PC-3 (cell line): ENCODE data around the gene GPR146. TPM values are rescaled to one million over a fixed set of nuclear protein-coding genes. Genes with fewer than 3 reads are reported as not detected.
"Not testable (repeated sequence)": the region's sequence is repeated elsewhere in the genome, so short reads cannot be mapped to it uniquely, and the experiment has no call there.

Experiments used
- ATAC-seq: fragments of 200-7000 bp; cut with Tn5 transposase; 2 replicates; pipeline ENCODE4 v1.9.1; 2020; ENCODE audit warnings: mild to moderate bottlenecking, moderate library complexity
- BruUV-seq: library from RNA; stranded (reverse); fragments of 400-500 nt; replicated peaks from 2 replicates; lab custom pipeline; 2021; lab: Mats Ljungman, UMichigan
- CTCF ChIA-PET: fragments of 300-600 bp; sonication (Branson Sonifier 250); formaldehyde crosslinking; loops from one replicate; lab custom pipeline; 2022; ENCODE audit warnings: antibody characterized with exemption; lab: Charles Lee
- POLR2A ChIA-PET: fragments of 300-600 bp; sonication (Branson Sonifier 250); formaldehyde crosslinking; loops from one replicate; lab custom pipeline; 2022; ENCODE audit warnings: antibody characterized with exemption; ENCODE audit not compliant: unreplicated experiment; lab: Charles Lee
- DNase-seq: peaks from one replicate; pipeline ENCODE4 v3.0.0-alpha.2; 2015
- H2AFZ ChIP-seq: fragments of 300-600 bp; sonication (generic); 2 replicates; pipeline ENCODE4 v1.6.0; 2016; ENCODE audit warnings: antibody characterized with exemption, low read length
- H3F3A ChIP-seq: fragments of 300-600 bp; sonication (generic); one replicate; pipeline ENCODE4 v1.6.0; 2017; ENCODE audit warnings: antibody characterized with exemption, low read length, control low read depth, mild to moderate bottlenecking; ENCODE audit not compliant: unreplicated experiment
- H3K27ac ChIP-seq: fragments of 300-600 bp; sonication (generic); 2 replicates; pipeline ENCODE4 v1.5.1; 2016; ENCODE audit warnings: mild to moderate bottlenecking, low read length
- H3K27me3 ChIP-seq: fragments of 300-600 bp; sonication (generic); 2 replicates; pipeline ENCODE4 v1.6.1; 2016; ENCODE audit warnings: low read length, mixed read lengths
- H3K36me3 ChIP-seq: fragments of 300-600 bp; sonication (generic); 2 replicates; pipeline ENCODE4 v1.6.1; 2016; ENCODE audit warnings: low read depth, mixed run types, low read length, mixed read lengths
- H3K4me1 ChIP-seq: fragments of 300-600 bp; sonication (generic); 2 replicates; pipeline ENCODE4 v1.5.1; 2016; ENCODE audit warnings: low read length; ENCODE audit not compliant: insufficient read depth
- H3K4me2 ChIP-seq: fragments of 300-600 bp; sonication (generic); 2 replicates; pipeline ENCODE4 v1.6.0; 2016; ENCODE audit warnings: low read length
- H3K4me3 ChIP-seq: fragments of 300-600 bp; sonication (generic); 2 replicates; pipeline ENCODE4 v1.5.1; 2016; ENCODE audit warnings: mild to moderate bottlenecking, low read length, mixed read lengths
- H3K79me2 ChIP-seq: fragments of 300-600 bp; sonication (generic); 2 replicates; pipeline ENCODE4 v1.6.1; 2017; ENCODE audit warnings: low read length, mixed read lengths
- H3K9ac ChIP-seq: fragments of 300-600 bp; sonication (generic); 2 replicates; pipeline ENCODE4 v1.6.0; 2016; ENCODE audit warnings: mild to moderate bottlenecking, low read length
- H3K9me2 ChIP-seq: fragments of 300-600 bp; sonication (generic); replicated peaks from 2 replicates; pipeline ENCODE4 v1.6.1; 2016; ENCODE audit warnings: mixed run types, low read length, mixed read lengths
- H3K9me3 ChIP-seq: fragments of 300-600 bp; sonication (generic); 2 replicates; pipeline ENCODE4 v1.6.1; 2016; ENCODE audit warnings: low read length, mixed read lengths
- H4K20me1 ChIP-seq: fragments of 300-600 bp; sonication (generic); 2 replicates; pipeline ENCODE4 v1.6.1; 2016; ENCODE audit warnings: low read length, mixed read lengths
- EZH2 ChIP-seq: fragments of 300-600 bp; sonication (generic); IDR thresholded peaks from one replicate; pipeline ENCODE4 v1.6.1; 2017; ENCODE audit warnings: antibody characterized with exemption, mild to moderate bottlenecking, low read length; ENCODE audit not compliant: unreplicated experiment
- EZH2phosphoT487 ChIP-seq: fragments of 300-600 bp; sonication (generic); IDR thresholded peaks from 2 replicates; pipeline ENCODE4 v1.6.1; 2018; ENCODE audit warnings: mild to moderate bottlenecking, antibody characterized with exemption, low read length, borderline replicate concordance
- intact Hi-C: fragments of 100-400 bp; cut with micrococcal nuclease; formaldehyde crosslinking; loops from 2 replicates; pipeline ENCODE4 v1.9.0; 2023
- total RNA-seq: library from RNA; depleted of rRNA; stranded (reverse); fragments of >200 nt; gene quantifications from 2 replicates; pipeline ENCODE4 v1.2.3, GENCODE V29; 2014
- TF ChIP-seq, protein P1 (sequence below): fragments of 300-600 bp; sonication (generic); conservative IDR thresholded peaks from 2 replicates; pipeline ENCODE4 v1.5.1; 2017; ENCODE audit warnings: antibody characterized with exemption, low read depth, mild to moderate bottlenecking, low read length

GPR146 gene
- total RNA-seq, 1 experiment from 2014 or later, result 2.7 TPM

DNA sequence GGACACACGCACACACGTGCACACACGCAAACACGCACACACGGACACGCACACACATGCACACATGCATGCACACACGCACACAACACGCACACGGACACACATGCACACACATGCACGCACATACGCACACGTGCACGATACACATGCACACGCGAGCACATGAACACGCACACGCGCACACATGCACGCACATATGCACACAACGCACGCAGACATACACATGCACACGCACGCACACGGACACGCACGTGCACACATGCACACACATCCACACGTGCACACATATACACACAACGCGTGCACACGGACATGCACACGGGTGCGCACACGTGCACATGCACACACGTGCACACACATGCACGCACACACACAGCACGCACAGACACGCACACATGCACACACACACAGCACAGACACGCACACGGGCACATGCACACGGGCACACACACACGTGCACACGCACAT is 26.2 kb downstream of the GPR146 start:
- H3K27me3 ChIP-seq, result no peaks in the 10 kb centered on the region
- H2AFZ ChIP-seq, result no peak overlapping the region
- no TSS peak for BruUV-seq
- H3K27ac ChIP-seq, result no peak overlapping the region
- no peaks in the 10 kb centered on the region for H3K9me2 ChIP-seq
- H3K79me2 ChIP-seq, result no peaks in the 10 kb centered on the region
- H3K9me3 ChIP-seq, result no peaks in the 10 kb centered on the region
- intact Hi-C loops, result no loop called here
- no peaks in the 10 kb centered on the region for H4K20me1 ChIP-seq
- no peaks in the 10 kb centered on the region for H3K4me1 ChIP-seq
- ATAC-seq, result no peak
- H3K36me3 ChIP-seq, result no peaks in the 10 kb centered on the region
- DNase-seq, result no peak
- H3K9ac ChIP-seq, result no peak overlapping the region
- no peak overlapping the region for H3K4me3 ChIP-seq
- peaks cover 3% of the 10 kb centered on the region for H3F3A ChIP-seq
- H3K4me2 ChIP-seq, result no peak overlapping the region
- ChIA-PET POLR2A (no interaction called here), CTCF (no interaction called here)
- no peak for TF ChIP-seq EZH2phosphoT487
- no peak for TF ChIP-seq EZH2
- TF ChIP-seq, protein P1, sequence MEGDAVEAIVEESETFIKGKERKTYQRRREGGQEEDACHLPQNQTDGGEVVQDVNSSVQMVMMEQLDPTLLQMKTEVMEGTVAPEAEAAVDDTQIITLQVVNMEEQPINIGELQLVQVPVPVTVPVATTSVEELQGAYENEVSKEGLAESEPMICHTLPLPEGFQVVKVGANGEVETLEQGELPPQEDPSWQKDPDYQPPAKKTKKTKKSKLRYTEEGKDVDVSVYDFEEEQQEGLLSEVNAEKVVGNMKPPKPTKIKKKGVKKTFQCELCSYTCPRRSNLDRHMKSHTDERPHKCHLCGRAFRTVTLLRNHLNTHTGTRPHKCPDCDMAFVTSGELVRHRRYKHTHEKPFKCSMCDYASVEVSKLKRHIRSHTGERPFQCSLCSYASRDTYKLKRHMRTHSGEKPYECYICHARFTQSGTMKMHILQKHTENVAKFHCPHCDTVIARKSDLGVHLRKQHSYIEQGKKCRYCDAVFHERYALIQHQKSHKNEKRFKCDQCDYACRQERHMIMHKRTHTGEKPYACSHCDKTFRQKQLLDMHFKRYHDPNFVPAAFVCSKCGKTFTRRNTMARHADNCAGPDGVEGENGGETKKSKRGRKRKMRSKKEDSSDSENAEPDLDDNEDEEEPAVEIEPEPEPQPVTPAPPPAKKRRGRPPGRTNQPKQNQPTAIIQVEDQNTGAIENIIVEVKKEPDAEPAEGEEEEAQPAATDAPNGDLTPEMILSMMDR, result no peak

DNA sequence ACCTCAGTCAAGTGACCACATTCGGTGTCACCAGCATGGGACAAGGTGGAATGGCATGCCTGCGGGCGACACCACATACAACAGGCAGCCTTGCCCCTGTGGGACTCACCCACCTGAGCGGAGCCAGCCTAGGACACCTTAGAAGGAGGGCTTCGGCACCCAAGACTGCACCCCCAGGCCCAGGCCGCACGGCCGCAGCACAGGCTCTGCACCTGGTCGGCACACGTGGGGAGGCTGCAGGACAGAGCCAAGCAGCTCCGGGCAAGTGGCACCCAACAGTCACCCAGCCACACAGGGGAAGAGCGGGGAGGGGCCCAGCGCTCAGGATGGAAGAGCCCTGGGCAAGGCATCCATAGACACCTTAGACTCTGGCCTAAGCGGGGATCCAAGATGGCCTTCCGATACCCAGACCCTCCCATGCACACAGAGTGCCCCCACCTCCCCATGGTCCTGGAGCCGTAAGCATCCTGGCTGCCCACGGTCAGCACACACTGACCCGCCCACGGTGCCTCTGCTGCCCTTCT is 27.4 kb downstream of the GPR146 start:
- intact Hi-C loops, result no loop called here
- no peaks in the 10 kb centered on the region for H3K79me2 ChIP-seq
- H3K9me3 ChIP-seq, result no peaks in the 10 kb centered on the region
- no peaks in the 10 kb centered on the region for H3K4me1 ChIP-seq
- H3K36me3 ChIP-seq, result no peaks in the 10 kb centered on the region
- H3K9ac ChIP-seq, result no peak overlapping the region
- no TSS peak for BruUV-seq
- ChIA-PET POLR2A (no interaction called here), CTCF (no interaction called here)
- no peak overlapping the region for H3K4me3 ChIP-seq
- ATAC-seq (no peak), DNase-seq (no peak)
- no peak for TF ChIP-seq EZH2
- no peak for TF ChIP-seq EZH2phosphoT487
- TF ChIP-seq, protein P1, result no peak
- no peak overlapping the region for H3K4me2 ChIP-seq
- no peaks in the 10 kb centered on the region for H4K20me1 ChIP-seq
- H3F3A ChIP-seq, result peaks cover 3% of the 10 kb centered on the region
- no peak overlapping the region for H3K27ac ChIP-seq
- no peaks in the 10 kb centered on the region for H3K9me2 ChIP-seq
- H2AFZ ChIP-seq, result no peak overlapping the region
- no peaks in the 10 kb centered on the region for H3K27me3 ChIP-seq

DNA sequence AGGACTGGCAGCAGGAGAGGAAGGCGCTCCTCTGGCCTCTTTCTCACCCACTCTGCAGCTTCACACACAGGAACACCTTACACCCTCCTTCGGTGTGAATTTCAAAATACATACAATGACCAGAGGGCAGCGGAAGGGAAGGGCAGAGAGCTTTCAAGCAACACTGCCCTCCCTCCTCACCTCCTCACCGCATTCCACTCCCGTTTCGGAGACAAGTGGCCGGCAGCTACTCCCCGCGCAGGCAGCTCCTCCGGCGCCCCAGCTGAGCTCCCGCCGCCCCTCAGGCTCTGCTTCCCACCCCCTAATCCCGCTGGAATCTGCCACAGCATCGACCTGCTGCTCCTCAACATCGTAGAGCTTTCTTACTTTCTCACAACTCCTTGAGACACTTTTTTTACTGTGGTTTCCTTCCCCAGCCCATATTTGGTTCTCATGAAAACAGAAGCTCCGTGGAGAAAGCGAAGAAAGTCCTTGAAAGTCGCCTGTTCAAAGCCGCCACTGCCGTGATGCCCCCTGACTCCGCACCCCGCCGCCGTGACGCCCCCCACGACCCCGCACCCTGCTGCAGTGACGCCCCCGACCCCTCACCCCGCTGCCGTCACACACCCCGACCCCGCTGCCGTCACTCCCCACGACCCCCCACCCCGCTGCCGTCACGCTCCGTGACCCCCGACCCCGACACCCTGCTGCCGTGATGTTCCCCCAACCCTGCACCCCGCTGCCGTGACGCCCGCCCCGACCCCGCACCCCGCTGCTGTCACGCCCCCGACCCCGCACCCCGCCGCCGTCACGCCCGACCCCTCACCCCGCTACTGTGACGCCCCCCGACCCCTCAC is 29.0 kb downstream of the GPR146 start:
- Histone ChIP-seq H2AFZ (no peak overlapping the region), H3K4me2 (no peak overlapping the region), H3F3A (peaks cover 3% of the 10 kb centered on the region), H4K20me1 (no peaks in the 10 kb centered on the region), H3K4me3 (no peak overlapping the region), H3K27me3 (no peaks in the 10 kb centered on the region), H3K9me2 (no peaks in the 10 kb centered on the region), H3K27ac (no peak overlapping the region), H3K79me2 (no peaks in the 10 kb centered on the region), H3K36me3 (no peaks in the 10 kb centered on the region), H3K4me1 (no peaks in the 10 kb centered on the region), H3K9me3 (no peaks in the 10 kb centered on the region), H3K9ac (no peak overlapping the region)
- POLR2A ChIA-PET, result no interaction called here
- TF ChIP-seq, protein P1, result no peak
- TF ChIP-seq EZH2phosphoT487, result no peak
- intact Hi-C loops, result no loop called here
- DNase-seq (no peak), ATAC-seq (no peak)
- no TSS peak for BruUV-seq
- CTCF ChIA-PET, result interaction anchor here (0.9 kb wide), 1 partner anchor 13 kb away, joined by 3 read pairs; no protein-coding TSS in a partner anchor

GRCh38 chr7:1074018-1074417 is 29.7 kb downstream of the GPR146 start:
- H3K9me2 ChIP-seq, H3K36me3 ChIP-seq, H2AFZ ChIP-seq, H3K79me2 ChIP-seq, H3K27me3 ChIP-seq, H3K9ac ChIP-seq, intact Hi-C loops, H3K27ac ChIP-seq, ATAC-seq, BruUV-seq, H3K4me3 ChIP-seq, CTCF ChIA-PET, H3K9me3 ChIP-seq, H3F3A ChIP-seq, POLR2A ChIA-PET, H4K20me1 ChIP-seq, DNase-seq, H3K4me2 ChIP-seq, H3K4me1 ChIP-seq: not testable (repeated sequence)
